Activated CD4-positive, alpha-beta T cell treated with anti-CD3 and anti-CD28 coated beads for 36 hours (primary cell): ENCODE measurements around the gene MAX. TPM values are rescaled to one million over a fixed set of nuclear protein-coding genes. Genes with fewer than 3 reads are reported as not detected.

Experiments
- ATAC-seq: fragments of 200-7000 bp; cut with Tn5 transposase; one replicate; pipeline ENCODE4 v1.10.0; 2021; ENCODE audit warnings: mild to moderate bottlenecking, moderate library complexity
- CTCF ChIA-PET: fragments of 350-600 bp; sonication (Branson Sonifier 250); formaldehyde crosslinking; loops from one replicate; lab custom pipeline; 2021; ENCODE audit warnings: antibody characterized with exemption; lab: Charles Lee
- POLR2A ChIA-PET: fragments of 350-600 bp; sonication (Branson Sonifier 250); formaldehyde crosslinking; loops from one replicate; lab custom pipeline; 2021; ENCODE audit warnings: antibody characterized with exemption, inconsistent platforms; lab: Charles Lee
- DNase-seq: peaks from one replicate; pipeline ENCODE4 v3.0.0-alpha.2; 2020
- H3K27ac Mint-ChIP-seq: one replicate; pipeline ENCODE4 v1.8.0; 2021; ENCODE audit warnings: mixed read lengths
- H3K27me3 Mint-ChIP-seq: one replicate; pipeline ENCODE4 v1.8.0; 2021; ENCODE audit warnings: mixed read lengths
- H3K36me3 Mint-ChIP-seq: one replicate; pipeline ENCODE4 v1.8.0; 2021; ENCODE audit warnings: low read depth, mixed read lengths
- H3K4me1 Mint-ChIP-seq: one replicate; pipeline ENCODE4 v1.8.0; 2021; ENCODE audit warnings: mixed read lengths
- H3K4me3 Mint-ChIP-seq: one replicate; pipeline ENCODE4 v1.8.0; 2021; ENCODE audit warnings: mild to moderate bottlenecking, moderate library complexity, mixed read lengths
- H3K9me3 Mint-ChIP-seq: one replicate; pipeline ENCODE4 v1.8.0; 2021; ENCODE audit warnings: low read depth, mixed read lengths
- intact Hi-C, 2 experiments: fragments of 100-400 bp; cut with DNase I in 1 of 2; cut with micrococcal nuclease in 1 of 2; formaldehyde crosslinking; loops; one replicate each; pipeline versions ENCODE4 v1.14.2 to v1.15.1; 2022 to 2024; cut with DNase I, micrococcal nuclease
- total RNA-seq, 2 experiments: library from RNA; stranded (reverse); gene quantifications; one replicate each; pipeline ENCODE4 v1.2.3, GENCODE V29; 2021

MAX gene
- total RNA-seq, 2 experiments from 2014 or later, result 93.6 to 136 TPM

DNA sequence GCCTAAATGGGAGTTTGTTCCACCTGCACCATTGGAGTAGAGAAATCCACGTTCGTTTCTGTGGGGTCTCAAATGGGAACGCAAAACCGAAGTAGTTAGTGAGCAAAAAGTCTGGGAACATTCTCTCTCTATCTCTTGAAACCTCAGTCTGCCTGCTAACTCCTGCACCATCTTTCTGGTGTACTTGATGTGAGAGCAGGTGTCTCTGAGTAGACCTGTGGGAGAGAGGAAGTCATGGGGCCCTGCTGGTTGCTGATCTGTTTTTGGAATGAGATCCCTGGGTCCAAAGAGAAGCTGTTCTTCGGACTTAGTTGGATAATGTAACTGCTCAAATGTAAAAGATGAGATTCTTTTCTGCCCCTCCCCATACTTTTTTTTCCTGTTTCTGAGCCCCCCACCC is 57.3 kb downstream of the MAX start:
- CTCF ChIA-PET, result interaction anchor here (0.7 kb wide), 1 partner anchor 11 kb away, joined by 3 read pairs; no protein-coding TSS in a partner anchor

DNA sequence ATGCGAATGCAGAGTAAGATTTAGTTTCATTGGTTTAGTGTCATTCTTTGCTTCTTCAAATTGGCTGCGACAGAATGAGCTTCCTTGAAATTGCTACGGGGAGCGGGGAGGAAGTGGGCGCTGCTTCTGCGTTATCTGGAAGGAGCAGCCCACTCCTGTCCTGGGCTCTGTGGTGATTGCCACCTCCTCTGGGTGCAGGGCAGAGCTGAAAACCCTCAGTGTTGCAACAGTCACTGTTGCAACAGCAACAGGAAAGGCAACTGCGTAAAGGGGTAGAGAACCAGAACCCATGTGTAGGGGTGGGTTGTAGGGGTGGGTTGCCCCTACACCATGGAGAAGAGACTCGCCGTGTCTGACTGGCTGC is 57.7 kb downstream of the MAX start:
- H3K27ac Mint-ChIP-seq, result peak overlapping the region; percentile 8
- CTCF ChIA-PET, result interaction anchor here (0.7 kb wide), 1 partner anchor 10 kb away, joined by 3 read pairs; no protein-coding TSS in a partner anchor

More for the DNA sequence above, 57.3 kb downstream of the MAX start:
- DNase-seq (no peak), ATAC-seq (no peak)
- no peaks in the 10 kb centered on the region for H3K27me3 Mint-ChIP-seq
- no peaks in the 10 kb centered on the region for H3K9me3 Mint-ChIP-seq
- intact Hi-C loops, result no loop called here
- H3K36me3 Mint-ChIP-seq, result peaks cover 21% of the 10 kb centered on the region
- H3K4me3 Mint-ChIP-seq, result no peak overlapping the region
- POLR2A ChIA-PET, result interaction anchor here (0.6 kb wide), 1 partner anchor 22 kb away, joined by 4 read pairs; no protein-coding TSS in a partner anchor
- peaks cover 2% of the 10 kb centered on the region for H3K4me1 Mint-ChIP-seq
- H3K27ac Mint-ChIP-seq, result no peak overlapping the region

DNA sequence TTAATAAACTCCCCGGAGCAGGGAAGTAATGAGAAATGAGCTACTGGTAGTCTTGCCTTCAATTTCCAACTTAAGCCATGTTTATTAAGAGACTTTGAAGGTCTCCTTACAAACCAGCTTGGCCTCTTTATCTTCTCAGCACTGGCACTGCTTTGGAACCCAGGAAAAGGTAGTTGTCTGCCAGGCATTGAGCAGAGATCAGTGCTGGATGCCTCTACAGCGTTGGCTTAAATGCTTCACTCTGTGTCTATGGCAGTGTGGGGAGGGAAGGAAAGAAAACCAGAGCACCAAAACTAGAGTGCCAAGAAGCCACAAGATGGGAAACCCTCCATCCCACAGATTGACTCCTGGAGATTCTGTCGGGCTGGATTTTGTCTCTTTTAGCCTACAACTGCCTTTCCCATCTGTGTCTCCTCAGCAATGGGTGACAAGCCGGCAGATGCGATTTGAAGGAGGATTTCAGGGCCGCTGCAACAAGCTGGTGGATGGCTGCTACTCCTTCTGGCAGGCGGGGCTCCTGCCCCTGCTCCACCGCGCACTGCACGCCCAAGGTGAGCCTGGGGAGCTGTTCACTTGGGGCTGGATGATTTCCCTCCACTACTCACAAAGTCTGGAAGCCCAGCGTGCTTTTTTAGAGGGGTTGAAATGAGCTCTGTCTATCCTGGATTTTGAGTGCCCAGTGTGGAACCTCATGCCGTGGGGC is 58.3 kb downstream of the MAX start:
- ChIA-PET POLR2A (interaction anchor here (0.6 kb wide), 1 partner anchor 23 kb away, joined by 4 read pairs; no protein-coding TSS in a partner anchor), CTCF (interaction anchor here (0.7 kb wide), 1 partner anchor 10 kb away, joined by 3 read pairs; no protein-coding TSS in a partner anchor)
- Mint-ChIP-seq H3K9me3 (no peaks in the 10 kb centered on the region), H3K36me3 (peaks cover 21% of the 10 kb centered on the region), H3K27me3 (no peaks in the 10 kb centered on the region), H3K4me3 (no peak overlapping the region), H3K4me1 (peaks cover 2% of the 10 kb centered on the region), H3K27ac (no peak overlapping the region)
- DNase-seq (no peak), ATAC-seq (no peak)
- intact Hi-C loops, result no loop called here

More for the DNA sequence above, 57.7 kb downstream of the MAX start:
- intact Hi-C loops, result no loop called here
- Mint-ChIP-seq H3K9me3 (no peaks in the 10 kb centered on the region), H3K4me3 (no peak overlapping the region), H3K4me1 (peaks cover 2% of the 10 kb centered on the region), H3K27me3 (no peaks in the 10 kb centered on the region), H3K36me3 (peaks cover 21% of the 10 kb centered on the region)
- POLR2A ChIA-PET, result interaction anchor here (0.6 kb wide), 1 partner anchor 23 kb away, joined by 4 read pairs; no protein-coding TSS in a partner anchor
- DNase-seq (no peak), ATAC-seq (no peak)

DNA sequence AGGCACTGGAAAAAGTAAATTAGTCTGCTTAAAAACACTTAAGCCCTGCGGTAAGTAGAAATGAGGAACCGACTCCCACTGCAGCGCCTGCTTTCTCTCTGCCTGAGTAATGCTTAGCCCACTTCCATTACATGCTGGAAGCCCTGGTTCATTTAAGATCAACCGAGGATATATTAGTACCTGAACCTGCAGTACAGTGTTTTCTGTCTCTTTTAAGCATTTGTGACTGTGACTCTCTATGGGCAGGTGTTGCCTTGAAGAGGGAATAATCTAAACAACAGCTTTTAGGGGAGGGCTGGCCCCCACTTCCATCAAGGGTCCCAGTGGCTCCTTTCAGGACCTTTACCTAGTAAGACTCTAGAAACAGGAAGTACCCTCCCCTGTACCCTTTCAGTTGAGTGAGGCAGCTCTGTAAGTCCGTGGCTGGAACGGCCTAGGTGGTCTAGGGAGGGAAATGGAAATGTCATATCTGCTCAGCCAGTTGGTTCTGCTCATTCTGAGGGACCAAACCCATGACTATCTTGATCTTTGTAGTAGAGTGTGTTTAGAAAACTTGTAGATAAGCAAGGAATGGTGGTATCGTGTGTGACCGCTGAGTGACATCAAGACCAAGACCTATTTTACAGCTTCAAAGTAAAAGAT is 59.5 kb downstream of the MAX start:
- POLR2A ChIA-PET, result no interaction called here
- no peak for DNase-seq
- no peak for ATAC-seq

DNA sequence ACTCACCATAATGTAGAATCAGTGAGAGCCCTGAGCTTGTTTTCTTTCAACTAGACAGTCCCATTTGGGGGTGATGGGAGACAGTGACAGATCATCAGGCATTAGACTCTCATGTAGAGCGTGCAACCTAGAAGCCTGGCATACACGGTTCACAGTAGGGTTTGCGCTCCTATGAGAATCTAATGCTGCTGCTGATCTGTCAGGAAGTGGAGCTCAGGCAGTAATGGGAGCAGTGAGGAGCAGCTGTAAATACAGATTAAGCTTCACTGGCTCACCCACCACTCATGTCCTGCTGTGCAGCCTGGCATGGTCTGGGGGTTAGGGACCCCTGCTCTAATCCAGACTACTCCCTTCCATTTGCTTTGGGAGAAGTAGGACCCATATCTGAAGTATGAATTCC is 60.0 kb downstream of the MAX start:
- H3K4me3 Mint-ChIP-seq, result no peak overlapping the region
- H3K36me3 Mint-ChIP-seq, result peaks cover 25% of the 10 kb centered on the region

More for the DNA sequence above, 59.5 kb downstream of the MAX start:
- Mint-ChIP-seq H3K9me3 (no peaks in the 10 kb centered on the region), H3K4me3 (no peak overlapping the region), H3K36me3 (peaks cover 25% of the 10 kb centered on the region), H3K27ac (no peak overlapping the region), H3K4me1 (peaks cover 2% of the 10 kb centered on the region), H3K27me3 (no peaks in the 10 kb centered on the region)
- intact Hi-C loops, result no loop called here
- CTCF ChIA-PET, result interaction anchor here (0.5 to 0.6 kb wide), 2 partner anchors 12 to 242 kb away, joined by 3 read pairs; no protein-coding TSS in a partner anchor

DNA sequence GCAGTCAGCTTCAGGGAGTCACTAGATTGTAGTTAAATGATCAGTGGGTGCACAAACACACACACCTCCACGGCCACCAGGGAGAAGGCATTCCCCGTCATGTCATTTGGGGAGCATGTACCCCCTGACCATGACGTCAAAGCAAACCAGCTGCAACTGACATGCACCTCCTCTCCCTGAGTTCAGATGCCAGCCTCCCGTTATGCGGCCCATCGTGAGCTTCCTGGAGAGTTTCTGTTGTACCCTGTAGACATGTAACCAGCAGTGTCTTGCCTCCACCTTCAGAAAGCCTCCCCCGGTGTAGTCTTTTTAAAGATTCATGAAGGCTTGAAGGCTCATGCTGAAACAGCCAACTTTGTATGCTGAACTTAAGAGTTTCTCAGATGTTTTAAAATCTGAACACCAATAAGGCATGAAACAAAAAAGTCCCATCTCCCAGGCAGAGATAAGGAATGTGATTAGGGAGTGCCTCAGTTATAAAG is 60.8 kb downstream of the MAX start:
- DNase-seq (no peak), ATAC-seq (no peak)
- Mint-ChIP-seq H3K9me3 (no peaks in the 10 kb centered on the region), H3K4me1 (no peaks in the 10 kb centered on the region), H3K27ac (no peak overlapping the region), H3K27me3 (no peaks in the 10 kb centered on the region), H3K4me3 (no peak overlapping the region), H3K36me3 (peaks cover 26% of the 10 kb centered on the region)
- POLR2A ChIA-PET, result no interaction called here
- intact Hi-C loops, result no loop called here
- CTCF ChIA-PET, result interaction anchor here (1.1 kb wide), 1 partner anchor 17 kb away, joined by 3 read pairs; no protein-coding TSS in a partner anchor

More for the DNA sequence above, 60.0 kb downstream of the MAX start:
- Mint-ChIP-seq H3K9me3 (no peaks in the 10 kb centered on the region), H3K4me1 (no peaks in the 10 kb centered on the region), H3K27me3 (no peaks in the 10 kb centered on the region), H3K27ac (no peak overlapping the region)
- ChIA-PET CTCF (no interaction called here), POLR2A (no interaction called here)
- intact Hi-C loops, result no loop called here
- no peak for ATAC-seq
- no peak for DNase-seq

DNA sequence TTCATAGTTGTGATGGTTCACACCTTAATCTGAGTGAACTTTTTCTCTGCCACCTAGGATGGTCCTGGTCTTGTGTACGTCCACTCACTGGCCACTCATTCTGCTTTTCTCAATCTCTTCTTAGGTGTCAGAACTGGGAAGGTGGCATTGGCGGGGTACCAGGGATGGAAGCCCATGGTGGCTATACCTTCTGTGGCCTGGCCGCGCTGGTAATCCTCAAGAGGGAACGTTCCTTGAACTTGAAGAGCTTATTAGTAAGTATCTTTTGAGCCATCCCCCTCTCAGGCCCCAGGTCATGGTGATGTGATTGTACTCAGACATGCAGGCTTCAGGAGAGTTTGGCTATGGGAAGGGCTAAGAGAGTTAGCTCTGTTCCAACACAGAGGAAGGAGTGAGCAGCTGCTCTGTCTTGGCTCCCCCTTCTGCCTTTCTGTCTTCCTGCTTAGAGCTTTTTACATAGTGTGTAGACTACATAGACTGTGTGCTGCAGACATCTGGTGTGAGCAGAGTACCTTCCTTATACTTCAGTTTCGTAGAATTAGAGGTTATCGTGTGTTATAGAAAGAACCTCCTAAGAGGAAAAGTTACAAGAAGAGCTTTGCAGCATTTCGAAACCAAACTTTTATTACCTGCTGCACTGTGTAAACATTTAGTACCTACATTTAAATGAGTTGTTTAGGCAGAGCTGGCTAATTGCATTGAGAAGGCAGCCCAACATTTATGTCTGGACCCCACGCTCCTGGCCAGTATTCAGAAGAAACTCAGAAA is 61.5 kb downstream of the MAX start:
- intact Hi-C loops, result no loop called here
- CTCF ChIA-PET, result interaction anchor here (0.6 to 1.1 kb wide), 4 partner anchors 17 to 697 kb away, joined by 3 read pairs; no protein-coding TSS in a partner anchor
- POLR2A ChIA-PET, result no interaction called here
- no peaks in the 10 kb centered on the region for H3K4me1 Mint-ChIP-seq
- no peaks in the 10 kb centered on the region for H3K27me3 Mint-ChIP-seq
- H3K36me3 Mint-ChIP-seq, result peaks cover 26% of the 10 kb centered on the region
- DNase-seq (no peak), ATAC-seq (no peak)
- H3K9me3 Mint-ChIP-seq, result no peaks in the 10 kb centered on the region
- H3K4me3 Mint-ChIP-seq, result no peak overlapping the region
- H3K27ac Mint-ChIP-seq, result no peak overlapping the region

DNA sequence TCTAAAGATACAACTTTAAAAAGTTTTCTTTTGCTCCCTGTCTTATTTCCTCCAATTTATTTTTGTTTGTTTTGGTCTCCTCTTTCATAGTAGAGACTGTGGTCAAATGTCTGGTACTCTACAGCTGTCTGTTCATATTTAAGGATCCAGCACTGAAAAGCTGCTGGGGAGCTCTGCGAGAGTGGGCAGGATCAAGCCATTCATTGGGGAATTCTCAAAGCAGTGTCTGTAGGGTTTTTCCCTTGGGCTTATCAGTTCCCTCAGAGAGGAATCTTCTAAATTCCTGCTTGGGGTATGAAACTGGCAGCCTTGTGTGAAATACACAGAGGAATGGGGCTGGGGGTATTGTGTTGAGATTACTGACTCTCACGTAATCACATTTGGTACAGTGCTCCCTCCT is 63.4 kb downstream of the MAX start:
- no peak for DNase-seq
- H3K4me1 Mint-ChIP-seq, result no peaks in the 10 kb centered on the region
- H3K27ac Mint-ChIP-seq, result no peak overlapping the region
- H3K27me3 Mint-ChIP-seq, result no peaks in the 10 kb centered on the region
- peaks cover 25% of the 10 kb centered on the region for H3K36me3 Mint-ChIP-seq
- H3K4me3 Mint-ChIP-seq, result no peak overlapping the region
- no peaks in the 10 kb centered on the region for H3K9me3 Mint-ChIP-seq
- ChIA-PET CTCF (interaction anchor here (0.7 kb wide), 1 partner anchor 40 kb away, joined by 3 read pairs; no protein-coding TSS in a partner anchor), POLR2A (interaction anchor here (0.7 kb wide), 1 partner anchor 64 kb away, joined by 3 read pairs; no protein-coding TSS in a partner anchor)
- intact Hi-C loops, result no loop called here
- no peak for ATAC-seq

DNA sequence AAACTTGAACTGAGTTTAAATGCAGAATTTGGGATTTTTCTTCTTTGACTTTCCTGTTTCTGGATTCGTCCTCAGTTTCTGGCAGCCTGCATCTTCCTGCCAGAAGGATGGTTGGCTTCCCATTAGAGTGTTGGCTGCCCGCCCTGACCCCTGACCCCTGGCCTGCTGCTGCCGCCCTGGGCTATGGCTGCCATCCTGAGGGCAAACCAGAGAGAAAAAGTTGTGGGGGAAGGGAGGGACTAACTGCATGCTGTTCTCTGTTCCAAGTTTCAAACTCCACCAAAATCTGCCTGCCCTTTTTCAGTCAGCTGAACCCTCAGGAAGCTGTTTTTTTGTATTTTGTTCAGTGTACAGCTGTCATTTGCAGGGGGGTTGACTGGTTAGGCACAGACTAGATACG is 67.3 kb downstream of the MAX start:
- CTCF ChIA-PET, result no interaction called here
- Mint-ChIP-seq H3K9me3 (no peaks in the 10 kb centered on the region), H3K27me3 (no peaks in the 10 kb centered on the region), H3K27ac (no peak overlapping the region), H3K4me1 (no peaks in the 10 kb centered on the region), H3K4me3 (no peak overlapping the region), H3K36me3 (peaks cover 16% of the 10 kb centered on the region)
- DNase-seq (no peak), ATAC-seq (no peak)
- intact Hi-C loops, result no loop called here
- POLR2A ChIA-PET, result interaction anchor here (0.6 kb wide), 1 partner anchor 142 kb away, joined by 3 read pairs; no protein-coding TSS in a partner anchor

DNA sequence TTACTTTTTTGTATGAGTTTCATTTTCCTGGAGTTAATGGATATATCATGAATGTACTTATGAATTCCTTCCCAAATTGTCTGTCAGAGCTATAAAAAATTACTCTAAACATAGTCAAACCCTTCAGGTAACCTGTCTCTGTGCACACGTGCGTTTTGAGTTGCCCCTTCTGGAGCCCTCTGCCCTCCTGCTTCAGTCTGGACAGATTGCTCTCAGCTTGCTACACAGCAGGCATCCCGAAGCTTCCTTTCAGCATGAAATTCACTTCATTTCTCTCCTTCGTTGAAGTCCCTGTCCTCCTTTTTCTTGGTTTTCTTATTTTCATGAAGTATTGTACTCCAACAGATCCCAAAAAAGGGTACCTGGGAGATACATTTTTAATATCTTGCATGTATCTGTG is 68.3 kb downstream of the MAX start:
- no peak overlapping the region for H3K4me3 Mint-ChIP-seq
- peaks cover 25% of the 10 kb centered on the region for H3K36me3 Mint-ChIP-seq
- CTCF ChIA-PET, result interaction anchor here (0.9 to 1.2 kb wide), 3 partner anchors 10 to 142 kb away, joined by 3 read pairs; no protein-coding TSS in a partner anchor
- H3K27me3 Mint-ChIP-seq, result no peaks in the 10 kb centered on the region
- H3K4me1 Mint-ChIP-seq, result no peaks in the 10 kb centered on the region
- intact Hi-C loops, result no loop called here
- H3K9me3 Mint-ChIP-seq, result no peaks in the 10 kb centered on the region
- ATAC-seq (no peak), DNase-seq (no peak)
- no peak overlapping the region for H3K27ac Mint-ChIP-seq
- POLR2A ChIA-PET, result no interaction called here

DNA sequence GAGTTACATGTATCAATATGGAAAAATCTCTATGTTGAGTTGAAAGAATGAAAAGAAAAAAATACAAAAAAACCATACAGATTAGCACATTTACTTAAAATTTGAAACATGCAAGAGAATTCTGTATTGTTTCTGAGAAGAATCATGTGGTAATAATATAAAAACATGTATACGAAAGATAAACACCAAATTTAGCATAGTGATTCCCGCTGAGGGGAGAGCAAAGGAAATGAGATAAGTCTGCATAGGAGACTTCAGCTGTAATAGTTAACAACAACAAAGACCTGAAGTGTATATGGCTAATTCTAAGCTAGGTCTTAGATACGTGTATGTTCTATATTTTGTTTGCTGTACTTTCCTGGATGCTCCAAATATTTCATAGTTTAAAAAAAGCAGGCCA is 69.1 kb downstream of the MAX start:
- Mint-ChIP-seq H3K27me3 (no peaks in the 10 kb centered on the region), H3K4me1 (no peaks in the 10 kb centered on the region)

More for the DNA sequence above, 69.1 kb downstream of the MAX start:
- DNase-seq (no peak), ATAC-seq (no peak)
- no peak overlapping the region for H3K4me3 Mint-ChIP-seq
- H3K27ac Mint-ChIP-seq, result no peak overlapping the region
- intact Hi-C loops, result no loop called here
- H3K36me3 Mint-ChIP-seq, result peaks cover 25% of the 10 kb centered on the region
- ChIA-PET POLR2A (no interaction called here), CTCF (interaction anchor here (0.7 to 1.2 kb wide), 4 partner anchors 9 to 142 kb away, joined by 3 to 5 read pairs (median 3); no protein-coding TSS in a partner anchor)
- H3K9me3 Mint-ChIP-seq, result no peaks in the 10 kb centered on the region
